Ovary (tissue), 3 donors: ENCODE results near the gene POLN.

Source experiments
- CTCF ChIP-seq, 3 donors: fragments of 450-650 bp in 2 of 3; fragments of 200-600 bp in 1 of 3; IDR thresholded peaks; one replicate each; pipeline versions ENCODE4 v1.5.1 to v1.8.0; 2016 to 2022; ENCODE audit warnings: antibody characterized with exemption in 3 of 3, mild to moderate bottlenecking in 1 of 3
- POLR2A ChIP-seq: fragments of 450-650 bp; IDR thresholded peaks from one replicate; pipeline ENCODE4 v1.6.1; 2017; ENCODE audit warnings: antibody characterized with exemption, mild to moderate bottlenecking, moderate library complexity
- donor health status: DM: no; HTN: no; CAD: no.

GRCh38 chr4:2062168-2062807, 179.6 kb downstream of the POLN start:
- TF ChIP-seq CTCF (IDR thresholded peaks at IDR 0.05) (no peak), POLR2A (no peak)
